ENCODE data around the gene ACMSD.

DNA sequence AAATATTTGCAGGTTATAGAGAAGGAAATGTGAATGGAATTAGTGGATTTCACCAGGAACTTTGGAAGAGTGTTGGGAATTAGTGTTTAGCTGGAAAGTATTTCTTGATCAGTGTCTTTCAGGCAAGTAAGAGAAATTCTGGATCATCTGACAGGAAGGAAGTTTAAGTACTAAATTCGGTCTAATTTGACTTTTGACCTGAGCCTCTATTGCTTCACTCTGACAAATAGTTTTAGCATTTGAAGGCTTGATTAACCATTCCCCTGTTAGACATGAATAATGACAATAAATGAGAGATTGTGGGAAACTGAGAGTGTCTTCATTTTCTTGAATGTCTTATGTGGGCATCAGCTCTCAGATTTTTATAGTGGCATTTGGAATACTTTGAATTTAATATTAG is 96.2 kb downstream of the ACMSD start:
- TF ChIP-seq CTCF (IDR thresholded peaks at IDR 0.05): no peak
- TF ChIP-seq POLR2A (IDR thresholded peaks at IDR 0.05): no peak

All from adrenal gland (tissue), 5 donors.